CD4-positive, alpha-beta memory T cell (primary cell): ENCODE data around the gene TEF. TPM values are rescaled to one million over a fixed set of nuclear protein-coding genes. Genes with fewer than 3 reads are reported as not detected.
"Not testable (repeated sequence)": the region's sequence is repeated elsewhere in the genome, so short reads cannot be mapped to it uniquely, and the experiment has no call there.

Experiments used
- CTCF ChIA-PET: fragments of 350-600 bp; sonication (Branson Sonifier 250); formaldehyde crosslinking; loops from one replicate; lab custom pipeline; 2021; ENCODE audit warnings: inconsistent platforms; ENCODE audit not compliant: partially characterized antibody; lab: Charles Lee
- POLR2A ChIA-PET: fragments of 350-600 bp; sonication (Branson Sonifier 250); formaldehyde crosslinking; loops from one replicate; lab custom pipeline; 2021; ENCODE audit not compliant: partially characterized antibody; lab: Charles Lee
- DNase-seq, 5 donors: peaks; one replicate each; pipeline versions ENCODE4 v3.0.0 to v3.0.0-alpha.2; 2020 to 2022; ENCODE audit warnings: mixed read lengths in 1 of 5
- H3K27ac ChIP-seq: one replicate; pipeline ENCODE4 v1.7.0; 2013; ENCODE audit warnings: low read depth, low read length
- H3K27me3 ChIP-seq: 2 replicates; pipeline ENCODE4 v1.7.0; 2013; ENCODE audit warnings: mild to moderate bottlenecking, low read length, moderate library complexity; ENCODE audit not compliant: insufficient read depth
- H3K36me3 ChIP-seq: 2 replicates; pipeline ENCODE4 v1.7.0; 2013; ENCODE audit warnings: mild to moderate bottlenecking, low read length, moderate library complexity; ENCODE audit not compliant: insufficient read depth
- H3K4me1 ChIP-seq: 2 replicates; pipeline ENCODE4 v1.7.0; 2013; ENCODE audit warnings: mild to moderate bottlenecking, low read length, moderate library complexity; ENCODE audit not compliant: insufficient read depth
- H3K4me3 ChIP-seq, 2 donors: one replicate each; pipeline ENCODE4 v1.7.0; 2013; ENCODE audit warnings: low read length in 2 of 2, mild to moderate bottlenecking in 1 of 2
- H3K9me3 ChIP-seq, 2 donors: one replicate each; pipeline ENCODE4 v1.7.0; 2013; ENCODE audit warnings: low read length in 2 of 2, control low read depth in 1 of 2; ENCODE audit not compliant: control insufficient read depth in 1 of 2
- H3K27ac Mint-ChIP-seq, 7 donors: one replicate each; pipeline ENCODE4 v1.8.0; 2020 to 2021; ENCODE audit warnings: mixed read lengths in 7 of 7, mild to moderate bottlenecking in 6 of 7, inconsistent platforms in 3 of 7, moderate library complexity in 3 of 7
- H3K27me3 Mint-ChIP-seq, 2 donors: one replicate each; pipeline ENCODE4 v1.8.0; 2020 to 2021; ENCODE audit warnings: mixed read lengths in 2 of 2
- H3K36me3 Mint-ChIP-seq, 2 donors: one replicate each; pipeline ENCODE4 v1.8.0; 2020 to 2021; ENCODE audit warnings: mixed read lengths in 2 of 2, inconsistent platforms in 1 of 2, mild to moderate bottlenecking in 1 of 2
- H3K4me1 Mint-ChIP-seq, 4 donors: one replicate each; pipeline ENCODE4 v1.8.0; 2020 to 2021; ENCODE audit warnings: mixed read lengths in 4 of 4, mild to moderate bottlenecking in 1 of 4
- H3K4me3 Mint-ChIP-seq, 8 donors: one replicate each; pipeline ENCODE4 v1.8.0; 2020 to 2021; ENCODE audit warnings: mixed read lengths in 8 of 8, mild to moderate bottlenecking in 7 of 8, moderate library complexity in 6 of 8, inconsistent platforms in 3 of 8
- H3K9me3 Mint-ChIP-seq, 8 donors: one replicate each; pipeline ENCODE4 v1.8.0; 2020 to 2021; ENCODE audit warnings: mixed read lengths in 8 of 8, mild to moderate bottlenecking in 5 of 8, inconsistent platforms in 3 of 8, moderate library complexity in 1 of 8
- intact Hi-C: fragments of 100-400 bp; cut with micrococcal nuclease; formaldehyde crosslinking; loops from one replicate; pipeline ENCODE4 v1.15.1; 2023
- polyA plus RNA-seq, 2 donors: library from polyadenylated mRNA; unstranded; fragments of 300-500 nt; fragmentation: Illumina TruSeq; gene quantifications; one replicate each; pipeline ENCODE4 v1.2.3, GENCODE V29; 2021
- total RNA-seq, 2 experiments: library from RNA; stranded (reverse); gene quantifications; one replicate each; pipeline ENCODE4 v1.2.3, GENCODE V29; 2021

Gene TEF
- total and polyA plus RNA-seq, 4 experiments from 2014 or later, result 4.4 to 8.8 (median 6.5) TPM

DNA sequence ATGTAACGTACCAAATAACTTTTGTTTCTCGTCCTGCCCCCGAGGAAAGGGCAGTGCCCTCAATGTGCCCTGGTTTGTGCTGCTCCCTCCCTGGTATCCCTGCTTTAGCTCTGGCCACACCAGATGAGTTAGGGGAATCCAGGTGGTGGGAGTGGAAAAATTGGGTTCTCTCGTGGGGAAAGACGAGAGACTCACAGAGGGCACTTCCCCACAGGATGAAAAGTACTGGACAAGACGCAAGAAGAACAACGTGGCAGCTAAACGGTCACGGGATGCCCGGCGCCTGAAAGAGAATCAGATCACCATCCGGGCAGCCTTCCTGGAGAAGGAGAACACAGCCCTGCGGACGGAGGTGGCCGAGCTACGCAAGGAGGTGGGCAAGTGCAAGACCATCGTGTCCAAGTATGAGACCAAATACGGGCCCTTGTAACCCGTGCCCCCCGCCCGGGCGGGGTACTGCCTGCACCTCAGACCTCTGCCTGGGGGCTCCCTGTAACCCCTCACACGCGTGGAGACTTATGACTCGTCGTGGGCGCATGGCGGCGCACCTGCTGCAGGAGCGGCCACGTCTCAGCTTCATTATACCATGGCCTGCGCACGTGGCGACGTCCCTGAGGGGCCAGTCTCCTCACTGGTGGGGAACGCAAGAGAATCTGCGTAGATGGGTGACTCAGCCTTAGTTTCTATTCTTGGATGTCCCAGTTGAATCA is 13.9 kb downstream of the TEF start:
- Histone ChIP-seq H3K27ac (no peak overlapping the region), H3K4me3 (no peak overlapping the region), H3K4me1 (no peaks in the 10 kb centered on the region), H3K9me3 (no peaks in the 10 kb centered on the region), H3K27me3 (no peaks in the 10 kb centered on the region), H3K36me3 (peaks cover 36% of the 10 kb centered on the region)
- intact Hi-C loops, result no loop called here
- ChIA-PET POLR2A (no interaction called here), CTCF (no interaction called here)
- Mint-ChIP-seq H3K27me3 (no peaks in the 10 kb centered on the region), H3K4me1 (peaks cover 0 to 3% (median under 1%) of the 10 kb centered on the region in 4 donors), H3K9me3 (no peaks in the 10 kb centered on the region), H3K27ac (no peak overlapping the region), H3K4me3 (no peak overlapping the region), H3K36me3 (peaks cover 19 to 44% of the 10 kb centered on the region in 2 donors)
- DNase-seq, result no peak

- CTCF ChIA-PET, result interaction anchor here (1.5 kb wide), 1 partner anchor 121 kb away, joined by 4 read pairs; no protein-coding TSS in a partner anchor
- H3K4me3 ChIP-seq, result no peak overlapping the region
- H3K36me3 ChIP-seq, result peaks cover 32% of the 10 kb centered on the region
- no peaks in the 10 kb centered on the region for H3K9me3 Mint-ChIP-seq
- intact Hi-C loops, result no loop called here
- no peak overlapping the region for H3K27ac ChIP-seq
- no peak overlapping the region for H3K4me3 Mint-ChIP-seq
- H3K4me1 Mint-ChIP-seq, result no peaks in the 10 kb centered on the region
- no peak for DNase-seq
- no peaks in the 10 kb centered on the region for H3K9me3 ChIP-seq
- H3K27me3 Mint-ChIP-seq, result no peaks in the 10 kb centered on the region
- no peaks in the 10 kb centered on the region for H3K4me1 ChIP-seq
- H3K27me3 ChIP-seq, result no peaks in the 10 kb centered on the region
- H3K36me3 Mint-ChIP-seq, result peaks cover 15 to 37% of the 10 kb centered on the region in 2 donors
- POLR2A ChIA-PET, result interaction anchor here (0.5 to 1.2 kb wide), 2 partner anchors 16 to 155 kb away, joined by 4 to 5 read pairs; partner anchors contain the start of gene TEF
- peak overlapping the region in 2 of 7 donors; percentile 27 to 64 for H3K27ac Mint-ChIP-seq
Observed at GRCh38 chr22:41397143-41397811, 15.5 kb downstream of the TEF start.

DNA sequence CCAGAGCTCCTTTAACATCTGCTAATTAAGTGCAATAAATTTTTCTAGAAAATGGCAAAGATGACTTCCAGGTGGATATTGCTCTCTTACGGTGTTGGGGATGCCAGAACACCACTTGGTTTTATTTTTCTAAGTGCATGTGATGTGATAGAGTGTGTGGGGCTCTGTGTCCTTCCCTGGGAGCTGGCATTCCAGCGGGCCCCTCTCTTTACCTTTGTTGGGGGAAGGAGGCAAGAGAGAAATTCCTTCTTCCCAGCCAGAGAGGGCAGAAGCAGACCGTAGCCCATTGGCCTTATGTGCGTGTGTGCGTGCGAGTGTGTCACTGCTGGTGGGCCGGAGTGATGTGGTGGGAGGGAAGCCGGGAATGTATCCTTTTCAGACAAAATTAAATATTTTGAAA is 17.2 kb downstream of the TEF start:
- intact Hi-C loops, result no loop called here
- H3K9me3 ChIP-seq, result no peaks in the 10 kb centered on the region
- H3K4me1 ChIP-seq, result peaks cover 5% of the 10 kb centered on the region
- Mint-ChIP-seq H3K9me3 (no peaks in the 10 kb centered on the region), H3K27ac (no peak overlapping the region), H3K36me3 (peaks cover 15 to 35% of the 10 kb centered on the region in 2 donors), H3K4me3 (no peak overlapping the region), H3K4me1 (peaks cover 3 to 5% (median 5%) of the 10 kb centered on the region in 4 donors), H3K27me3 (no peaks in the 10 kb centered on the region)
- H3K27ac ChIP-seq, result no peak overlapping the region
- no peak for DNase-seq
- no peaks in the 10 kb centered on the region for H3K27me3 ChIP-seq
- POLR2A ChIA-PET, result interaction anchor here (0.7 to 1.2 kb wide), 3 partner anchors 10 to 97 kb away, joined by 3 to 5 read pairs (median 3); partner anchors contain the start of genes TEF and ZC3H7B
- no peak overlapping the region for H3K4me3 ChIP-seq
- H3K36me3 ChIP-seq, result peaks cover 31% of the 10 kb centered on the region
- CTCF ChIA-PET, result interaction anchor here (0.9 to 1.4 kb wide), 2 partner anchors 116 to 119 kb away, joined by 3 to 4 read pairs; no protein-coding TSS in a partner anchor

GRCh38 chr22:41401781-41402648 is 20.3 kb downstream of the TEF start:
- peaks cover 4 to 9% of the 10 kb centered on the region in 2 donors for H3K36me3 Mint-ChIP-seq
- CTCF ChIA-PET, result interaction anchor here (1.1 to 7.6 kb wide), 17 partner anchors 10 to 195 kb away, joined by 3 to 136 read pairs (median 11); partner anchors contain the start of genes ACO2 and PHF5A
- Histone ChIP-seq H3K9me3 (no peaks in the 10 kb centered on the region), H3K27me3 (no peaks in the 10 kb centered on the region), H3K4me1 (peaks cover 12% of the 10 kb centered on the region), H3K4me3 (no peak overlapping the region), H3K36me3 (peaks cover 3% of the 10 kb centered on the region), H3K27ac (no peak overlapping the region)
- POLR2A ChIA-PET, result no interaction called here
- DNase-seq, result no peak
- intact Hi-C loops, result loop anchor here (5.0 kb wide), 1 partner anchor 195 kb away; no protein-coding TSS in a partner anchor
- H3K9me3 Mint-ChIP-seq, result no peaks in the 10 kb centered on the region
- H3K27ac Mint-ChIP-seq, result peak overlapping the region in 1 of 7 donors; percentile 54
- H3K4me1 Mint-ChIP-seq, result peaks cover 3 to 7% (median 6%) of the 10 kb centered on the region in 4 donors
- H3K4me3 Mint-ChIP-seq, result no peak overlapping the region
- no peaks in the 10 kb centered on the region for H3K27me3 Mint-ChIP-seq

GRCh38 chr22:41402851-41403250 is 21.1 kb downstream of the TEF start:
- intact Hi-C loops, result loop anchor here (1.0 to 5.0 kb wide), 2 partner anchors 123 to 194 kb away; no protein-coding TSS in a partner anchor
- H3K4me3 Mint-ChIP-seq, H3K27ac ChIP-seq, H3K27me3 ChIP-seq, H3K9me3 Mint-ChIP-seq, H3K9me3 ChIP-seq, H3K36me3 ChIP-seq, H3K4me3 ChIP-seq, DNase-seq, H3K4me1 Mint-ChIP-seq, H3K27me3 Mint-ChIP-seq, H3K36me3 Mint-ChIP-seq: not testable (repeated sequence)
- CTCF ChIA-PET, result interaction anchor here (1.0 to 7.6 kb wide), 24 partner anchors 11 to 480 kb away, joined by 3 to 136 read pairs (median 9); partner anchors contain the start of genes ACO2 and PHF5A
- peak overlapping the region in 2 of 7 donors; percentile 53 to 54 for H3K27ac Mint-ChIP-seq
- H3K4me1 ChIP-seq, result peaks cover 12% of the 10 kb centered on the region
- POLR2A ChIA-PET, result interaction anchor here (1.3 to 2.2 kb wide), 2 partner anchors 21 to 43 kb away, joined by 5 to 19 read pairs; partner anchors contain the start of genes TEF and TOB2

DNA sequence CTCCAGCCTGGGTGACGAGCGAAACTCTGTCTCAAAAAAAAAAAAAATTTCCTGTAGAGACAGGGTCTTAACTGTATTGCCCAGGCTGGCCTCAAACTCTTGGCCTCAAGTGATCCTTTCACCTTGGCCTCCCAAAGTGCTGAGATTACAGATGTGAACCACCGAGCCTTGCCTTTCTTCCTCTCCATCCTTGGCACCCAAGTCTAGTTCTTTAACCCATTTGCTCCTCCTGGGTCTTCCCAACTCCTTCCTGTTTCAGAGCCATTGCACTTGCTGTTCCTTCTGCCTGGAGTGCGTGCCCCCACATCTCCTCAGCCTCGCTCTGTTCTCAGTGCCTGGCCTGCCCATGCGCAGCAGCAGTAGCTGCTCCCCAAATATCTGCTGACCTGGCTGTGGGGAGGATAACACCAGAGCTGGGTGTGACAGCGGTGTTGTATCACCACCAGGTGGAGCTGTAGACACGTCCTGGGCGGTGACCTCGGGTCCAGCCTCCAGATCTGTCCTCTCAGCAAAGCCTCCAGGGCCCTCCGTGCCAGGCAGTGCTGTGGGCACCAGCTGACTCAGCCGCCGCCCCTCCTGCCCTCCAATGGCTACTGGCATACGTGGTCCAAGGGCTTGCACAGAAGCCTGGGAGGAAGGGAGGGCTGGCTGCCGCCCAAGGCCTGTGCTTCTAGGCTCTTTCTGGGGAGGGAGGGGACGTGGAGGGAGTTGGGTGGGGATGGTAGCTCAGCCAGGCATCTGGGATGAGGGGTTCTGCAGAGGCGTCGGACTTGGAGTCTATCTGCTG is 22.0 kb downstream of the TEF start:
- H3K27me3 Mint-ChIP-seq, result no peaks in the 10 kb centered on the region
- no peaks in the 10 kb centered on the region for H3K9me3 Mint-ChIP-seq
- POLR2A ChIA-PET, result interaction anchor here (0.8 to 2.3 kb wide), 11 partner anchors 22 to 185 kb away, joined by 3 to 34 read pairs (median 5); partner anchors contain the start of genes ACO2, PHF5A, TEF and TOB2
- H3K4me1 Mint-ChIP-seq, result peaks cover 3 to 7% (median 6%) of the 10 kb centered on the region in 4 donors
- Histone ChIP-seq H3K27ac (no peak overlapping the region), H3K9me3 (no peaks in the 10 kb centered on the region), H3K4me3 (no peak overlapping the region), H3K27me3 (no peaks in the 10 kb centered on the region), H3K4me1 (peaks cover 12% of the 10 kb centered on the region), H3K36me3 (no peaks in the 10 kb centered on the region)
- no peak overlapping the region for H3K4me3 Mint-ChIP-seq
- peak; percentile 81 to 84 (median 84) for DNase-seq
- no peaks in the 10 kb centered on the region for H3K36me3 Mint-ChIP-seq
- peak overlapping the region; percentile 7 to 89 (median 67) for H3K27ac Mint-ChIP-seq
- intact Hi-C loops, result loop anchor here (1.0 to 5.0 kb wide), 4 partner anchors 98 to 194 kb away; no protein-coding TSS in a partner anchor
- CTCF ChIA-PET, result interaction anchor here (0.6 to 7.6 kb wide), 39 partner anchors 12 to 481 kb away, joined by 3 to 136 read pairs (median 5); partner anchors contain the start of genes ACO2, PHF5A, POLR3H and TEF
